Loucy (cell line): ENCODE measurements around the gene CRYM.

ENCODE experiments used
- CTCF ChIP-seq: fragments of 200-600 bp; sonication (generic); conservative IDR thresholded peaks from 2 replicates; pipeline ENCODE4 v1.5.1; 2014; ENCODE audit warnings: mild to moderate bottlenecking, antibody characterized with exemption, low read length
- EZH2phosphoT487 ChIP-seq: fragments of 200-600 bp; IDR thresholded peaks from 2 replicates; pipeline ENCODE4 v1.6.1; 2018; ENCODE audit warnings: antibody characterized with exemption, mild to moderate bottlenecking, moderate library complexity, borderline replicate concordance

- TF ChIP-seq CTCF, result no peak
- no peak for TF ChIP-seq EZH2phosphoT487
Measured at GRCh38 chr16:21236831-21237230, 41.3 kb downstream of the CRYM start.
